SH-SY5Y (cell line): ENCODE measurements around the gene ZNF670.

ENCODE experiments used
- GATA2 ChIP-seq: IDR thresholded peaks from 2 replicates; pipeline ENCODE4 v1.6.1; 2011; ENCODE audit warnings: mild to moderate bottlenecking, low read depth, low read length
- GATA3 ChIP-seq: IDR thresholded peaks from 2 replicates; pipeline ENCODE4 v1.6.1; 2011; ENCODE audit warnings: low read depth, mild to moderate bottlenecking, low read length, moderate library complexity

- TF ChIP-seq GATA2 (no peak), GATA3 (no peak)
Measured at GRCh38 chr1:247085310-247085709, 6.7 kb upstream of the ZNF670 start.
